ENCODE measurements around the gene PPP1R26.
"Not testable (repeated sequence)": the region's sequence is repeated elsewhere in the genome, so short reads cannot be mapped to it uniquely, and the experiment has no call there.

DNA sequence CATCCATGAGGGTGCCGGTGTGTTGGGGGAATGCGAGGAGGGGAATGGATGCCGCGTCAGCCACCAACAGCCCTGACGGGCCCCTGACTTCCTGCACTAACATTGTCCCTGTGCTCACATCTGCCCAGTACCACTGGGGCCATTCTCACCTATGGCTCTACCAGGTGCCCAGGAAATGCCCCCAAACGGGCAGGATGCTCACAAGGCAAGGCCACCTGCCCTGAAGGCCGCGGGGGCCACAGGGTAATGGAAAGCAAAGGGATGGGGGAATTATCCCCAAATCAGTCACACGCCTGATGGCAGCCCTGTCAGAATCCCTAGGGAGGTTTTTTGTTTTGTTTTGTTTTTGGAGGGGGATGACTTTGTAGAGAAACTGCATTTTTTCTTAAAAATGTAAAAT lies 34.3 kb downstream of the PPP1R26 start:
- TF ChIP-seq POLR2A (IDR thresholded peaks at IDR 0.05): not testable (repeated sequence)
- TF ChIP-seq, protein P1, sequence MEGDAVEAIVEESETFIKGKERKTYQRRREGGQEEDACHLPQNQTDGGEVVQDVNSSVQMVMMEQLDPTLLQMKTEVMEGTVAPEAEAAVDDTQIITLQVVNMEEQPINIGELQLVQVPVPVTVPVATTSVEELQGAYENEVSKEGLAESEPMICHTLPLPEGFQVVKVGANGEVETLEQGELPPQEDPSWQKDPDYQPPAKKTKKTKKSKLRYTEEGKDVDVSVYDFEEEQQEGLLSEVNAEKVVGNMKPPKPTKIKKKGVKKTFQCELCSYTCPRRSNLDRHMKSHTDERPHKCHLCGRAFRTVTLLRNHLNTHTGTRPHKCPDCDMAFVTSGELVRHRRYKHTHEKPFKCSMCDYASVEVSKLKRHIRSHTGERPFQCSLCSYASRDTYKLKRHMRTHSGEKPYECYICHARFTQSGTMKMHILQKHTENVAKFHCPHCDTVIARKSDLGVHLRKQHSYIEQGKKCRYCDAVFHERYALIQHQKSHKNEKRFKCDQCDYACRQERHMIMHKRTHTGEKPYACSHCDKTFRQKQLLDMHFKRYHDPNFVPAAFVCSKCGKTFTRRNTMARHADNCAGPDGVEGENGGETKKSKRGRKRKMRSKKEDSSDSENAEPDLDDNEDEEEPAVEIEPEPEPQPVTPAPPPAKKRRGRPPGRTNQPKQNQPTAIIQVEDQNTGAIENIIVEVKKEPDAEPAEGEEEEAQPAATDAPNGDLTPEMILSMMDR (IDR thresholded peaks at IDR 0.05): not testable (repeated sequence)

Data from esophagus squamous epithelium (tissue), 4 donors.